Measurements from ENCODE around the gene XPC. TPM values are rescaled to one million over a fixed set of nuclear protein-coding genes. Genes with fewer than 3 reads are reported as not detected.
"Not testable (repeated sequence)": the region's sequence is repeated elsewhere in the genome, so short reads cannot be mapped to it uniquely, and the experiment has no call there.

Gene XPC
- total RNA-seq, 1 donor = 52.1 TPM

GRCh38 chr3:14110699-14111098, 67.7 kb downstream of the XPC start:
- Histone ChIP-seq H3K36me3 (ENCODE audit: insufficient read depth, low read length) (peaks cover 34% of the 10 kb centered on the region), H3K27ac (ENCODE audit: low read depth, low read length) (no peak overlapping the region), H3K9me3 (ENCODE audit: low read depth, low read length) (no peaks in the 10 kb centered on the region), H3K4me2 (ENCODE audit: insufficient read depth, low read length) (no peak overlapping the region), H4K20me1 (ENCODE audit: insufficient read depth, low read length) (no peaks in the 10 kb centered on the region), H3K4me1 (ENCODE audit: insufficient read depth, low read length) (no peaks in the 10 kb centered on the region), H2AFZ (ENCODE audit: low read length) (no peak overlapping the region), H3K4me3 (ENCODE audit: insufficient read depth, low read length) (no peak overlapping the region), H3K27me3 (ENCODE audit: insufficient read depth, low read length) (no peaks in the 10 kb centered on the region), H3K79me2 (ENCODE audit: insufficient read depth, low read length) (no peaks in the 10 kb centered on the region)
- TF ChIP-seq CTCF (IDR thresholded peaks at IDR 0.05; ENCODE audit: extremely low read depth, low read depth, low read length) = no peak
- no peak for DNase-seq (ENCODE audit: insufficient read length, low spot score, missing footprints)

DNA sequence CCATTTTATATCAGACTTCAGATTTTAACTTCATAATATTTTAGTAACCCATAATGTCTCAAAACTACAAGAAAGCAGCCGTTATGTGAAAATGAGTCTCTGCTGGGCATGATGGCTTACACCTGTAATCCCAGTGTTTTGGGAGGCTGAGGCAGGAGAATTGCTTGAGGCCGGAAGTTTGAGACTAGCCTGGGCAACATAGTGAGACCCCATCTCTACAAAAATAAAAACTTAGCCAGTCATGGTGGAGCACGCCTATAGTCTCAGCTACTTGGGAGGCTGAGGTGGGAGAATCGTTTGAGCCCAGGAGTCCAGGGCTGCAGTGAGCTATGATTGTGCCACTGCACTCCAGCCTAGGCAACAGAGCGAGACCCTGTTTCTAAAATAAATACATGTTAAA, 68.6 kb downstream of the XPC start:
- not testable (repeated sequence) for H3K27ac ChIP-seq (ENCODE audit: low read depth, low read length); H2AFZ ChIP-seq (ENCODE audit: low read length); H4K20me1 ChIP-seq (ENCODE audit: insufficient read depth, low read length); H3K4me2 ChIP-seq (ENCODE audit: insufficient read depth, low read length); H3K79me2 ChIP-seq (ENCODE audit: insufficient read depth, low read length); DNase-seq (ENCODE audit: insufficient read length, low spot score, missing footprints); H3K4me1 ChIP-seq (ENCODE audit: insufficient read depth, low read length); H3K9me3 ChIP-seq (ENCODE audit: low read depth, low read length); H3K4me3 ChIP-seq (ENCODE audit: insufficient read depth, low read length); H3K27me3 ChIP-seq (ENCODE audit: insufficient read depth, low read length)
- peaks cover 26% of the 10 kb centered on the region for H3K36me3 ChIP-seq (ENCODE audit: insufficient read depth, low read length)

- Histone ChIP-seq H3K27me3 (ENCODE audit: insufficient read depth, low read length) (no peaks in the 10 kb centered on the region), H4K20me1 (ENCODE audit: insufficient read depth, low read length) (no peaks in the 10 kb centered on the region), H2AFZ (ENCODE audit: low read length) (no peak overlapping the region), H3K36me3 (ENCODE audit: insufficient read depth, low read length) (no peaks in the 10 kb centered on the region), H3K4me1 (ENCODE audit: insufficient read depth, low read length) (no peaks in the 10 kb centered on the region), H3K4me3 (ENCODE audit: insufficient read depth, low read length) (no peak overlapping the region), H3K4me2 (ENCODE audit: insufficient read depth, low read length) (no peak overlapping the region), H3K79me2 (ENCODE audit: insufficient read depth, low read length) (no peaks in the 10 kb centered on the region), H3K9me3 (ENCODE audit: low read depth, low read length) (no peaks in the 10 kb centered on the region), H3K27ac (ENCODE audit: low read depth, low read length) (no peak overlapping the region)
- DNase-seq (ENCODE audit: insufficient read length, low spot score, missing footprints) = no peak
- TF ChIP-seq CTCF (IDR thresholded peaks at IDR 0.05; ENCODE audit: extremely low read depth, low read depth, low read length) = no peak
These were observed 80.6 kb downstream of the XPC start for GRCh38 chr3:14097616-14098391.

- Histone ChIP-seq H3K27ac (ENCODE audit: low read depth, low read length) (no peak overlapping the region), H3K27me3 (ENCODE audit: insufficient read depth, low read length) (no peaks in the 10 kb centered on the region), H3K4me2 (ENCODE audit: insufficient read depth, low read length) (no peak overlapping the region), H3K4me1 (ENCODE audit: insufficient read depth, low read length) (no peaks in the 10 kb centered on the region), H2AFZ (ENCODE audit: low read length) (no peak overlapping the region), H3K4me3 (ENCODE audit: insufficient read depth, low read length) (no peak overlapping the region), H3K9me3 (ENCODE audit: low read depth, low read length) (no peaks in the 10 kb centered on the region), H3K79me2 (ENCODE audit: insufficient read depth, low read length) (no peaks in the 10 kb centered on the region), H3K36me3 (ENCODE audit: insufficient read depth, low read length) (no peaks in the 10 kb centered on the region), H4K20me1 (ENCODE audit: insufficient read depth, low read length) (no peaks in the 10 kb centered on the region)
- no peak for TF ChIP-seq CTCF (IDR thresholded peaks at IDR 0.05; ENCODE audit: extremely low read depth, low read depth, low read length)
- no peak for DNase-seq (ENCODE audit: insufficient read length, low spot score, missing footprints)
These were observed 81.7 kb downstream of the XPC start for GRCh38 chr3:14096742-14097141.

Other genes with a start within 250 kb of the XPC start
- gene CHCHD4, start 53.7 kb downstream of the XPC start, total RNA-seq = 9.1 and 10.1 TPM in 2 replicates
- gene TMEM43, start 53.5 kb downstream of the XPC start, total RNA-seq = 138 and 145 TPM in 2 replicates
- 5.1 and 5.6 TPM in 2 replicates for gene LSM3, start 216 bp upstream of the XPC start, total RNA-seq
- gene SLC6A6, start 224.0 kb upstream of the XPC start, total RNA-seq = 76.6 and 86.5 TPM in 2 replicates

Measured in osteoblast (primary cell).